Effector CD4-positive, alpha-beta T cell (primary cell): Measurements from ENCODE around the gene TSPAN8.
"Not testable (repeated sequence)": the region's sequence is repeated elsewhere in the genome, so short reads cannot be mapped to it uniquely, and the experiment has no call there.

Experiments used
- DNase-seq: peaks from one replicate; pipeline ENCODE4 v3.0.0-alpha.2; 2020

Gene TSPAN8

DNA sequence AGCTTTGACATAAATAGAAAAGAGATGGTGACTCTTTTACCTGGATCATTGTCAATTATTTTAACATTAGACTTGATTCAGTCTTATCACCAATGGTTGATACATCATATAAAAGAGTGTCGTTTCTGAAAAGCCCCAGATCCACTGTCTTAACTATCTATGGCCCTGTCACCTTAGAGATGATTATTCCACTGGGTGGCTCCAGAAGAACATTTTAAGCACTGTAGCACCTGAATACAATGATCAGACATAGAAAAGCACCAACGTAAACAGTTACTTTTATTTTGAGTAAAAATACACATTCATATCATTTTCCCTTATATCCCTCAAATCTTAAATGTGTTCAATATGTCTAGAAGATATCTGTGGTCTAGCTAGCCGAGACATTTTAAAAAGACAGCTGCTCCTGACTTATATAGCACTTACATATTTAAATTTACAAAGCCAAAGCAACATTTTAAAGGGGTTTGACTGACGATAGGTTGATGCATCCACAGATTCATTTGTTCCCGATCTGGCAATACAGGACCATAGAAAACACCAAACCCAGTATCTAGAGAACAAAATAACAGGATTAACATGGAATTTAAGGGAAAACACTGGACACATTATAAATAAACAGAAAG lies 32.9 kb downstream of the TSPAN8 start:
- no peak for DNase-seq

DNA sequence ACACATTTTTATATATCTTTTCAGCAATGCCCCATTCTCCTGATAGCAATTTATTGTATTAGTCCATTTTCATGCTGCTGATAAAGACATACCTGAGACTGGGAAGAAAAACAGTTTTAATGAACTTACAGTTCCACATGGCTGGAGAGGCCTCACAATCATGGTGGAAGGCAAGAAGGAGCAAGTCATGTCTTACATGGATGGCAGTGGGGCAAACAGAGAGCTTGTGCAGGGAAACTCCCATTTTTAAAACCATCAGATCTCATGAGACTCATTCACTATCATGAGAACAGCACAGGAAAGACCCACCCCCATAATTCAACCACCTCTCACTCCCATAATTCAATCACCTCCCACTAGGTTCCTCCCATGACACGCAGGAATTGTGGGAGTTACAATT lies 44.7 kb downstream of the TSPAN8 start:
- DNase-seq: not testable (repeated sequence)

DNA sequence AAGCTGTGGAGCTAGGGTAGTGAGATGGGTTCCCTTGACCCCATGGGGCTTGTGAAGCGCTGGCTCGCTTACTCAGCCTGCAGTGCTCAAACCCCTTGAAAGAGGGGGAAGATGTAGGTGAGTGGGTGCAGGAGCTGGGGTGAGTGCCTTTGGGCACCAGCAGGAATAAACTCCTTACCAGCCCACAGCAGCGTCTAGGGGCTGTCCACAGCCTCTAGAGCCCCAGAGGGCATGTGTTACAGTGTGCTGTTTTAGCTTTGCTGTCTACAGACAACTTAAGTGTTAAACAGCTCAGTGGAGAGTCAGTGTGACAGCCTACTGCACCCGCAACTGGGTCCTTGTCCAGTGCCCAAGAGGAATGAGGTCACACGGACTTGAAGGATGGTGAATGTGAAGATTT lies 48.0 kb downstream of the TSPAN8 start:
- no peak for DNase-seq

DNA sequence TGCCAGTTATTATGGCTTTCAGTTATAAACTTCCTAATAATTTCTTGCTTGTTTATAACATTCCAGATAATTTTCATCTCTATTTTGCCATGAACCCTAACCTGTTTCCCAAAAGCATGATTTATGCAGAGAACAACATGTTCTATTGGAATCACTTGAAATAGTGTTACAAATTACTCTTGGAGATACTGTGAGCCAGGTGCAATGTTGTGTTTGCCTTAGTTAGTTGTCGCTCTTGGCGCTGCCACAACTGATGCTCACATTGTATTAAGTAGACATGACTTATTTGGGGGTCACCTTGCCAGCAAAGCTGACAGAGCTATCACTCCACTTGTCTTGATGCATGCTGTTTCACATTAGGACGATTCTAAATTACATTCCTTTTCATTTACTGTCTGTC lies 49.4 kb downstream of the TSPAN8 start:
- DNase-seq: no peak

DNA sequence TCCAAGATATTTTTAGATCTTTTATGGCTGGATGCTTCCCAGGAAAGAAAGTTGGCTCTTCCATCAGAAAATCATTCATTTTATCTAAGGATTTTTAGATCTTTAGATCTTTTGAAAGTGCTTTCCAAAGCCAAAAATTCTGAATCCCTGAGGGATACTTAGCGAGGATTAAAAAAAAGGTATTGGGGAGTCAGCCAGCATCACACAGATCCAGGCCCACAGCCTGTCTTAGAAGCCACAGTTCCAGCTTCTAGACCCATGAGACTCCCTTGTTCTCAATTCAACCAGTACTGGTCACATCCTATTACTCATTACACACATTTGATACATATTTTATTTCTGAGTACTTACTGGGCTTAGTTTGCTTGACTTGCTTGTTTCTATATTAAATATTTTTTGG lies 49.9 kb downstream of the TSPAN8 start:
- no peak for DNase-seq

DNA sequence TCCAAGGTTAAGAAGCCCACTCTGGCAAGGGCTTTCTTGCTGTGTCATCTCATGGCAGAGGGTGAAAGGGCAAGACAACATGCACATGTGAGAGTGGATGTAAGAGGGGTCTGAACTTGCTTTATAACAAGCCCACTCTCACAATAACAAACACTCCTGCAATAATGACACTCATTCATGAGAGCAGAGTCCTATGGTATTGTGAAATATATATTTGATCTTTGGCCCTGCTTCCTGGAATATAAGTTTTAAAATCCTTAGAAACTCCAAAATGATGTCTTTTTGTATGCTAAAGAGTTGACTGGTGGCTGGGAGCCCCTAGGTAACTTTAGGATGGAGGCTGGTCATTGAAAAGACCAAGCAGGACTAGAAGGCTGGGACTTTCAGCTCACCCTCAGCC lies 51.8 kb downstream of the TSPAN8 start:
- no peak for DNase-seq

DNA sequence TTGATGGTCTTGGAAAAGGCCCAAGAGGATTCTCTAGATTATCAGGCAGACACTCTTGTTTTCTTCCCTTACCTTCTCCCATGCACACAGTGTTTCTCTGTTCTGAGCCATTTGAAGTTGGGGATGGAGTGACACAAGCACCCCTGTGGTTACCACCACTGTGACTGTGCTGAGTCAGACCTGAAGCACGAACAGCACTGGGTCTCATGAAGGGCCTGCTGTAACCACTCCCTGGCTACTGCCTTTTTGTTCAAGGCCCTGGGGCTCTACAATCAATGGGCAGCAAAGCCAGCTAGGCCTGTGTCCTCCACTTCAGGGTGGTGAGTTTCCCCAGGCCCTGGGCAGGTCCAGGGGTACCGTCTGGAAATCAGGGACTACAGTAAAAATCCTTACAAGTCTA lies 65.5 kb downstream of the TSPAN8 start:
- no peak for DNase-seq

DNA sequence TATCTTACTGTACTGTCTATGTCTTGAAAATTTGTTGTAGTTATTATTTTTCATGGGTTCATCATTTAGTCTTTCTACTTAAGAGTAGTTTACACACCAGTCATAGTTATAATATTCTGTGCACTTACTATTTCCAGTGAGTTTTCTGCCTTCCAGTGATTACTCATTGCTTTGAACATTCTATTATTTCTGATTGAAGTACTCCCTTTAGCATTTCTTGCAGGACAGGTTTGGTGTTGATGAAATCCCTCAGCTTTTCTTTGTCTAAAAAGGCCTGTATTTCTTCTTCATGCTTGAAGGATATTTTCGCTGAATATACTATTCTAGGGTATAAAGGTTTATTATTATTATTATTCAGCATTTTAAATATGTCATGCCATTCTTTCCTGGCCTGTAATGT lies 66.8 kb downstream of the TSPAN8 start:
- DNase-seq: no peak

DNA sequence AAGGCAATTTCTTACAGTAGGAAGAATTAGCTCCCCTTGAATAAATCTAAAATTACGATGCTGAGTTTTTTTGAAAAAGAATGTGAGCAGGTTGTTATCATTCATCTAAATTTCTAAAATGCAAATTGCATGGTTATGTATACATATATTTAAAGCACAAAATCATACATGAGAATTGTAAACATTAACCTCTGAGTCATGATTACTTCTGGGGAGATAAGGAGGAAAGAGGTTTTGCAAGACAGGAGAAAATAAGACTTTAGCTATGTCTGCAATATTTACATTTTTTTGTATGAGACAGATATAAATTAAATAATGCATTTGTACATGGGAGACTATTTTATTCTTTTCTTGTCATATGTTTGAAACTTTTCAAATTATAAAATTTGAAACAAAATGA lies 72.2 kb downstream of the TSPAN8 start:
- DNase-seq: no peak

DNA sequence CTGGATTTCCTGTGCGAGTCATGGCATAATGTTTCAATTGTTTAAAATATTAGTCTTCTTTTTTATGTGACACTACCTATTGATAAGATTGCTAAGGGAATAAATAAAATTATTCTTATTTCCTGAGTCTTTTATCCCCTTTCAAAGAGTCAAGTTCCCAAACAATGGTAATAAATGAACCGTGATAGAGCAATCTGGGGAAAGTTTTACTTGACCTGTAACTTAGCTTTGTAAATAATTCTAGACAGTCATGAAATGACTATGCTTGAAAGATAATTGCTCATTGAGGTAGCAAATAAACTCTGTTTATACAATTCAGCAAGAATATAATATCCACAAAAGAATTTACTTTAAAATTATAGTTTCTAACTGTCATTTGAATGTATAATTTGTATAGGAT lies 82.1 kb downstream of the TSPAN8 start:
- no peak for DNase-seq
